WTC11 (cell line): ENCODE data around the gene CHTF18. TPM values are rescaled to one million over a fixed set of nuclear protein-coding genes. Genes with fewer than 3 reads are reported as not detected.

Experiments used
- ATAC-seq: fragments of 200-7000 bp; cut with Tn5 transposase; 2 replicates; pipeline ENCODE4 v1.10.0; 2021; ENCODE audit warnings: mild to moderate bottlenecking, moderate library complexity
- CTCF ChIA-PET: fragments of 300-600 bp; sonication (Branson Sonifier 250); formaldehyde crosslinking; loops from one replicate; lab custom pipeline; 2021; ENCODE audit warnings: antibody characterized with exemption; lab: Charles Lee
- POLR2A ChIA-PET: fragments of 350-600 bp; sonication (Branson Sonifier 250); formaldehyde crosslinking; loops from one replicate; lab custom pipeline; 2021; ENCODE audit warnings: antibody characterized with exemption; lab: Charles Lee
- DNase-seq: peaks from one replicate; pipeline ENCODE4 v3.0.0; 2021; ENCODE audit warnings: low spot score
- H3K27ac Mint-ChIP-seq: 2 replicates; pipeline ENCODE4 v1.8.0; 2021; ENCODE audit warnings: mixed read lengths
- H3K27me3 Mint-ChIP-seq: 2 replicates; pipeline ENCODE4 v1.8.0; 2021; ENCODE audit warnings: low read depth, mild to moderate bottlenecking, moderate library complexity, mixed read lengths
- H3K36me3 Mint-ChIP-seq: 2 replicates; pipeline ENCODE4 v1.8.0; 2021; ENCODE audit warnings: mixed read lengths
- H3K4me1 Mint-ChIP-seq: 2 replicates; pipeline ENCODE4 v1.8.0; 2022; ENCODE audit warnings: mixed read lengths
- H3K4me3 Mint-ChIP-seq: 2 replicates; pipeline ENCODE4 v1.8.0; 2021; ENCODE audit warnings: mild to moderate bottlenecking, moderate library complexity, mixed read lengths
- H3K9me3 Mint-ChIP-seq: 2 replicates; pipeline ENCODE4 v1.8.0; 2021; ENCODE audit warnings: mixed read lengths
- AFF4 ChIP-seq: sonication (generic); formaldehyde crosslinking; IDR thresholded peaks from 2 replicates; pipeline ENCODE4 v1.8.1; 2023; ENCODE audit warnings: mild to moderate bottlenecking, missing genetic modification reagents, borderline replicate concordance
- ATF2 ChIP-seq: sonication (generic); formaldehyde crosslinking; IDR thresholded peaks from 2 replicates; pipeline ENCODE4 v1.8.1; 2022; ENCODE audit warnings: low read depth, missing genetic modification reagents, borderline replicate concordance
- ATF6 ChIP-seq: sonication (generic); formaldehyde crosslinking; IDR thresholded peaks from 2 replicates; pipeline ENCODE4 v1.8.1; 2023; ENCODE audit warnings: mild to moderate bottlenecking, missing genetic modification reagents
- CBFB ChIP-seq: sonication (generic); formaldehyde crosslinking; IDR thresholded peaks from 2 replicates; pipeline ENCODE4 v1.8.1; 2022; ENCODE audit warnings: mild to moderate bottlenecking, low read depth, missing genetic modification reagents
- ERG ChIP-seq: fragments of 250-450 bp; sonication (Bioruptor Pico); IDR thresholded peaks from 2 replicates; pipeline ENCODE4 v1.8.0; 2021; ENCODE audit warnings: mild to moderate bottlenecking
- ETV6 ChIP-seq: sonication (generic); formaldehyde crosslinking; IDR thresholded peaks from 2 replicates; pipeline ENCODE4 v1.8.1; 2022; ENCODE audit warnings: mild to moderate bottlenecking, missing genetic modification reagents
- FOXK1 ChIP-seq: sonication (generic); formaldehyde crosslinking; IDR thresholded peaks from 2 replicates; pipeline ENCODE4 v1.8.0; 2022; ENCODE audit warnings: mild to moderate bottlenecking, moderate library complexity, missing genetic modification reagents
- FOXP1 ChIP-seq: sonication (generic); formaldehyde crosslinking; IDR thresholded peaks from 2 replicates; pipeline ENCODE4 v1.8.0; 2022; ENCODE audit warnings: missing genetic modification reagents, mild to moderate bottlenecking, moderate library complexity, borderline replicate concordance
- GABPB1 ChIP-seq: sonication (generic); formaldehyde crosslinking; IDR thresholded peaks from 2 replicates; pipeline ENCODE4 v1.8.1; 2023; ENCODE audit warnings: mild to moderate bottlenecking, missing genetic modification reagents
- HMGA2 ChIP-seq: fragments of 250-450 bp; sonication (Bioruptor Pico); IDR thresholded peaks from 2 replicates; pipeline ENCODE4 v1.4.0; 2021; ENCODE audit warnings: mild to moderate bottlenecking, moderate library complexity
- JAZF1 ChIP-seq: fragments of 250-450 bp; sonication (Bioruptor Pico); IDR thresholded peaks from 2 replicates; pipeline ENCODE4 v1.9.0; 2021; ENCODE audit warnings: moderate library complexity, mild to moderate bottlenecking, inconsistent platforms
- MXD4 ChIP-seq: fragments of 250-450 bp; sonication (Bioruptor Pico); IDR thresholded peaks from 2 replicates; pipeline ENCODE4 v1.8.0; 2021; ENCODE audit warnings: mild to moderate bottlenecking, moderate library complexity, borderline replicate concordance
- MYBL2 ChIP-seq: sonication (generic); formaldehyde crosslinking; IDR thresholded peaks from 2 replicates; pipeline ENCODE4 v1.8.1; 2023; ENCODE audit warnings: mild to moderate bottlenecking, moderate library complexity, missing genetic modification reagents
- NFE2L1 ChIP-seq: sonication (generic); formaldehyde crosslinking; IDR thresholded peaks from 2 replicates; pipeline ENCODE4 v1.8.1; 2023; ENCODE audit warnings: missing genetic modification reagents
- NFYB ChIP-seq: sonication (generic); formaldehyde crosslinking; conservative IDR thresholded peaks from 2 replicates; pipeline ENCODE4 v1.8.0; 2022; ENCODE audit warnings: low read depth, missing genetic modification reagents
- NR3C1 ChIP-seq: sonication (generic); formaldehyde crosslinking; conservative IDR thresholded peaks from 2 replicates; pipeline ENCODE4 v1.8.1; 2023; ENCODE audit warnings: low read depth, mild to moderate bottlenecking, missing genetic modification reagents
- RORB ChIP-seq: fragments of 250-450 bp; sonication (Bioruptor Pico); IDR thresholded peaks from 2 replicates; pipeline ENCODE4 v1.9.0; 2021; ENCODE audit warnings: mild to moderate bottlenecking
- ZBTB21 ChIP-seq: sonication (generic); formaldehyde crosslinking; IDR thresholded peaks from 2 replicates; pipeline ENCODE4 v1.8.1; 2023; ENCODE audit warnings: mild to moderate bottlenecking, missing genetic modification reagents, borderline replicate concordance
- ZMAT4 ChIP-seq: fragments of 250-450 bp; sonication (Bioruptor Pico); IDR thresholded peaks from 2 replicates; pipeline ENCODE4 v1.9.0; 2021; ENCODE audit warnings: mild to moderate bottlenecking
- ZNF317 ChIP-seq: sonication (generic); formaldehyde crosslinking; IDR thresholded peaks from 2 replicates; pipeline ENCODE4 v1.8.1; 2023; ENCODE audit warnings: low read depth, mild to moderate bottlenecking, moderate library complexity, missing genetic modification reagents, borderline replicate concordance
- total RNA-seq: library from RNA; stranded (reverse); gene quantifications from 3 replicates; pipeline ENCODE4 v1.2.3, GENCODE V29; 2021

CHTF18 gene
- total RNA-seq, 1 experiment from 2014 or later: 183 TPM

- H3K4me3 Mint-ChIP-seq: no peak overlapping the region
- H3K27me3 Mint-ChIP-seq: no peaks in the 10 kb centered on the region
- POLR2A ChIA-PET: no interaction called here
- DNase-seq: no peak
- CTCF ChIA-PET: interaction anchor here (0.7 to 3.6 kb wide), 2 partner anchors 29 to 52 kb away, joined by 3 to 9 read pairs; partner anchors contain the start of gene CIAO3
- no peak for ATAC-seq
- TF ChIP-seq FOXP1 (CRISPR knock-in tag) (no peak), HMGA2 (CRISPR knock-in tag) (no peak), ZMAT4 (CRISPR knock-in tag) (no peak), GABPB1 (CRISPR knock-in tag) (no peak), ZNF317 (no peak), FOXK1 (CRISPR knock-in tag) (no peak), RORB (CRISPR knock-in tag) (no peak), JAZF1 (CRISPR knock-in tag) (no peak), ATF2 (CRISPR knock-in tag) (no peak), ATF6 (CRISPR knock-in tag) (no peak), NFYB (CRISPR knock-in tag) (no peak), MYBL2 (CRISPR knock-in tag) (no peak), ETV6 (CRISPR knock-in tag) (no peak), ERG (CRISPR knock-in tag) (no peak), CBFB (CRISPR knock-in tag) (no peak), NFE2L1 (CRISPR knock-in tag) (no peak), NR3C1 (CRISPR knock-in tag) (no peak), ZBTB21 (no peak), MXD4 (no peak), AFF4 (CRISPR knock-in tag) (no peak)
- no peaks in the 10 kb centered on the region for H3K4me1 Mint-ChIP-seq
- no peaks in the 10 kb centered on the region for H3K36me3 Mint-ChIP-seq
- no peak overlapping the region for H3K27ac Mint-ChIP-seq
- no peaks in the 10 kb centered on the region for H3K9me3 Mint-ChIP-seq
Measured at GRCh38 chr16:770411-770810, 18.0 kb upstream of the CHTF18 start.
